ENCODE data around the gene RNF13. TPM values are rescaled to one million over a fixed set of nuclear protein-coding genes. Genes with fewer than 3 reads are reported as not detected.

RNF13 gene
- total RNA-seq, 1 experiment from 2014 or later, result 36.5 TPM

- CTCF ChIA-PET, result no interaction called here
- H3K27me3 Mint-ChIP-seq (ENCODE audit: insufficient read depth, unreplicated experiment), result no peaks in the 10 kb centered on the region
- H3K4me3 Mint-ChIP-seq (ENCODE audit: unreplicated experiment), result no peak overlapping the region
- H3K27ac Mint-ChIP-seq (ENCODE audit: low read depth, unreplicated experiment), result no peak overlapping the region
- no TSS peak for BruUV-seq (replicated peaks)
- TF ChIP-seq CTCF (IDR thresholded peaks at IDR 0.05; ENCODE audit: unreplicated experiment), result no peak
- POLR2A ChIA-PET, result no interaction called here
- H3K36me3 Mint-ChIP-seq (ENCODE audit: insufficient read depth, unreplicated experiment), result no peaks in the 10 kb centered on the region
- intact Hi-C loops (cut with micrococcal nuclease), result no loop called here
- peaks cover 17% of the 10 kb centered on the region for H3K4me1 Mint-ChIP-seq (ENCODE audit: insufficient read depth, unreplicated experiment)
- no peak for DNase-seq (ENCODE audit: unreplicated experiment)
- H3K9me3 Mint-ChIP-seq (ENCODE audit: unreplicated experiment), result no peaks in the 10 kb centered on the region
These were observed 31.8 kb upstream of the RNF13 start for GRCh38 chr3:149781211-149781610.

GRCh38 chr3:149781741-149782140 is 31.3 kb upstream of the RNF13 start:
- CTCF ChIA-PET, result interaction anchor here (0.6 to 2.5 kb wide), 8 partner anchors 10 to 346 kb away, joined by 3 to 36 read pairs (median 4); partner anchors contain the start of gene ANKUB1
- POLR2A ChIA-PET, result interaction anchor here (0.6 to 2.0 kb wide), 4 partner anchors 29 to 793 kb away, joined by 3 to 4 read pairs (median 4); partner anchors contain the start of gene COMMD2
- no peak for DNase-seq (ENCODE audit: unreplicated experiment)
- Mint-ChIP-seq H3K4me1 (ENCODE audit: insufficient read depth, unreplicated experiment) (peaks cover 17% of the 10 kb centered on the region), H3K27me3 (ENCODE audit: insufficient read depth, unreplicated experiment) (no peaks in the 10 kb centered on the region), H3K36me3 (ENCODE audit: insufficient read depth, unreplicated experiment) (no peaks in the 10 kb centered on the region), H3K4me3 (ENCODE audit: unreplicated experiment) (no peak overlapping the region), H3K9me3 (ENCODE audit: unreplicated experiment) (no peaks in the 10 kb centered on the region), H3K27ac (ENCODE audit: low read depth, unreplicated experiment) (no peak overlapping the region)
- no peak for TF ChIP-seq CTCF (IDR thresholded peaks at IDR 0.05; ENCODE audit: unreplicated experiment)
- intact Hi-C loops (cut with micrococcal nuclease), result no loop called here
- BruUV-seq (replicated peaks), result no TSS peak

GRCh38 chr3:149783576-149783975 is 29.4 kb upstream of the RNF13 start:
- ChIA-PET CTCF (interaction anchor here (0.7 to 2.5 kb wide), 3 partner anchors 12 to 24 kb away, joined by 6 to 36 read pairs (median 6); no protein-coding TSS in a partner anchor), POLR2A (interaction anchor here (0.8 to 2.0 kb wide), 3 partner anchors 25 to 29 kb away, joined by 3 to 4 read pairs (median 4); partner anchors contain the start of gene RNF13)
- no TSS peak for BruUV-seq (replicated peaks)
- DNase-seq (ENCODE audit: unreplicated experiment), result peak; percentile 32
- Mint-ChIP-seq H3K36me3 (ENCODE audit: insufficient read depth, unreplicated experiment) (no peaks in the 10 kb centered on the region), H3K4me3 (ENCODE audit: unreplicated experiment) (no peak overlapping the region), H3K4me1 (ENCODE audit: insufficient read depth, unreplicated experiment) (peaks cover 17% of the 10 kb centered on the region), H3K9me3 (ENCODE audit: unreplicated experiment) (no peaks in the 10 kb centered on the region), H3K27ac (ENCODE audit: low read depth, unreplicated experiment) (peak overlapping the region; percentile 96), H3K27me3 (ENCODE audit: insufficient read depth, unreplicated experiment) (no peaks in the 10 kb centered on the region)
- TF ChIP-seq CTCF (IDR thresholded peaks at IDR 0.05; ENCODE audit: unreplicated experiment), result no peak
- intact Hi-C loops (cut with micrococcal nuclease), result no loop called here

GRCh38 chr3:149784064-149784704 is 28.8 kb upstream of the RNF13 start:
- Mint-ChIP-seq H3K36me3 (ENCODE audit: insufficient read depth, unreplicated experiment) (no peaks in the 10 kb centered on the region), H3K27ac (ENCODE audit: low read depth, unreplicated experiment) (peak overlapping the region; percentile 96), H3K9me3 (ENCODE audit: unreplicated experiment) (no peaks in the 10 kb centered on the region), H3K27me3 (ENCODE audit: insufficient read depth, unreplicated experiment) (no peaks in the 10 kb centered on the region), H3K4me1 (ENCODE audit: insufficient read depth, unreplicated experiment) (peaks cover 17% of the 10 kb centered on the region), H3K4me3 (ENCODE audit: unreplicated experiment) (no peak overlapping the region)
- POLR2A ChIA-PET, result interaction anchor here (1.2 to 2.0 kb wide), 2 partner anchors 24 to 27 kb away, joined by 3 to 4 read pairs; no protein-coding TSS in a partner anchor
- TF ChIP-seq CTCF (IDR thresholded peaks at IDR 0.05; ENCODE audit: unreplicated experiment), result no peak
- DNase-seq (ENCODE audit: unreplicated experiment), result no peak
- CTCF ChIA-PET, result interaction anchor here (0.7 to 2.5 kb wide), 5 partner anchors 13 to 25 kb away, joined by 3 to 36 read pairs (median 6); no protein-coding TSS in a partner anchor
- intact Hi-C loops (cut with micrococcal nuclease), result no loop called here
- BruUV-seq (replicated peaks), result no TSS peak

Data from MCF 10A (cell line).